Caco-2 (cell line): ENCODE data around the gene KMT2C. TPM values are rescaled to one million over a fixed set of nuclear protein-coding genes. Genes with fewer than 3 reads are reported as not detected.

Experiments used
- BruUV-seq: library from RNA; stranded (reverse); fragments of 400-500 nt; replicated peaks from 2 replicates; lab custom pipeline; 2021; lab: Mats Ljungman, UMichigan
- CTCF ChIA-PET: fragments of 300-600 bp; sonication (Branson Sonifier 250); formaldehyde crosslinking; loops from one replicate; lab custom pipeline; 2022; ENCODE audit warnings: antibody characterized with exemption; lab: Charles Lee
- POLR2A ChIA-PET: fragments of 300-600 bp; sonication (Branson Sonifier 250); formaldehyde crosslinking; loops from one replicate; lab custom pipeline; 2022; ENCODE audit warnings: antibody characterized with exemption; lab: Charles Lee
- DNase-seq, 2 experiments: peaks; one replicate each; pipeline versions ENCODE4 v3.0.0 to v3.0.0-alpha.2; 2020 to 2022
- H3K27me3 ChIP-seq: replicated peaks from 2 replicates; pipeline ENCODE4 v1.6.0; 2011; ENCODE audit warnings: low read length; ENCODE audit not compliant: control insufficient read depth, insufficient read depth
- H3K36me3 ChIP-seq: 2 replicates; pipeline ENCODE4 v1.5.1; 2011; ENCODE audit warnings: low read length; ENCODE audit not compliant: control insufficient read depth, insufficient read depth
- H3K4me1 ChIP-seq: fragments of 250-450 bp; sonication (Bioruptor Pico); 2 replicates; pipeline ENCODE4 v1.5.1; 2020; ENCODE audit warnings: mild to moderate bottlenecking
- H3K4me3 ChIP-seq: 2 replicates; pipeline ENCODE4 v1.5.1; 2011; ENCODE audit warnings: low read depth, mild to moderate bottlenecking, control low read depth, low read length
- H3K9me3 ChIP-seq: fragments of 250-450 bp; sonication (Bioruptor Pico); 2 replicates; pipeline ENCODE4 v1.5.1; 2020; ENCODE audit warnings: mild to moderate bottlenecking, moderate library complexity
- H3K27ac Mint-ChIP-seq: one replicate; pipeline ENCODE4 v1.8.0; 2022; ENCODE audit warnings: mixed read lengths; ENCODE audit not compliant: unreplicated experiment
- H3K27me3 Mint-ChIP-seq: one replicate; pipeline ENCODE4 v1.8.0; 2022; ENCODE audit warnings: mixed read lengths; ENCODE audit not compliant: insufficient read depth, unreplicated experiment
- H3K36me3 Mint-ChIP-seq: one replicate; pipeline ENCODE4 v1.8.0; 2022; ENCODE audit warnings: mild to moderate bottlenecking, mixed read lengths; ENCODE audit not compliant: insufficient read depth, unreplicated experiment
- H3K4me1 Mint-ChIP-seq: one replicate; pipeline ENCODE4 v1.8.0; 2022; ENCODE audit warnings: low read depth, mixed read lengths; ENCODE audit not compliant: unreplicated experiment
- H3K4me3 Mint-ChIP-seq: one replicate; pipeline ENCODE4 v1.8.0; 2022; ENCODE audit warnings: mild to moderate bottlenecking, moderate library complexity, mixed read lengths; ENCODE audit not compliant: unreplicated experiment
- H3K9me3 Mint-ChIP-seq: one replicate; pipeline ENCODE4 v1.8.0; 2022; ENCODE audit warnings: mixed read lengths; ENCODE audit not compliant: unreplicated experiment
- CTCF ChIP-seq, 2 experiments: fragments of 200-600 bp in 1 of 2; IDR thresholded peaks; 1 replicate in 1 of 2; 2 replicates in 1 of 2; pipeline versions ENCODE4 v1.5.1 to v1.8.0; 2011 to 2022; ENCODE audit warnings: antibody characterized with exemption in 1 of 2, control low read depth in 1 of 2, inconsistent platforms in 1 of 2, low read depth in 1 of 2, low read length in 1 of 2, mild to moderate bottlenecking in 1 of 2, moderate library complexity in 1 of 2; ENCODE audit not compliant: insufficient read depth in 1 of 2, severe bottlenecking in 1 of 2, unreplicated experiment in 1 of 2
- intact Hi-C: fragments of 100-400 bp; cut with micrococcal nuclease; formaldehyde crosslinking; loops from one replicate; pipeline ENCODE4 v1.10.0; 2022; ENCODE audit not compliant: unreplicated experiment
- total RNA-seq: library from RNA; stranded (reverse); gene quantifications from 2 replicates; pipeline ENCODE4 v1.2.3, GENCODE V29; 2022

The KMT2C gene
- total RNA-seq, 1 experiment from 2014 or later, result 59.5 TPM

GRCh38 chr7:152173372-152174070, 262.3 kb downstream of the KMT2C start:
- intact Hi-C loops, result no loop called here
- H3K27me3 Mint-ChIP-seq, result no peaks in the 10 kb centered on the region
- no TSS peak for BruUV-seq
- no peaks in the 10 kb centered on the region for H3K27me3 ChIP-seq
- TF ChIP-seq CTCF (IDR thresholded peaks at IDR 0.05; ENCODE audit: insufficient read depth in 1 of 2, low read depth in 1 of 2, low read length in 1 of 2, severe bottlenecking in 1 of 2, unreplicated experiment in 1 of 2), result no peak
- CTCF ChIA-PET, result no interaction called here
- H3K4me3 ChIP-seq, result no peak overlapping the region
- no peaks in the 10 kb centered on the region; the same call in 1 of the 2 replicates for H3K36me3 ChIP-seq
- no peaks in the 10 kb centered on the region for H3K9me3 ChIP-seq
- no peak overlapping the region for H3K4me3 Mint-ChIP-seq
- H3K9me3 Mint-ChIP-seq, result no peaks in the 10 kb centered on the region
- POLR2A ChIA-PET, result no interaction called here
- no peaks in the 10 kb centered on the region for H3K4me1 Mint-ChIP-seq
- no peak for DNase-seq
- H3K36me3 Mint-ChIP-seq, result peaks cover 39% of the 10 kb centered on the region
- H3K27ac Mint-ChIP-seq, result no peak overlapping the region
- H3K4me1 ChIP-seq, result no peaks in the 10 kb centered on the region

GRCh38 chr7:152162287-152162686, 273.5 kb downstream of the KMT2C start:
- H3K9me3 ChIP-seq, result no peaks in the 10 kb centered on the region
- H3K4me3 Mint-ChIP-seq, result no peak overlapping the region
- no peaks in the 10 kb centered on the region for H3K9me3 Mint-ChIP-seq
- peaks cover 4% of the 10 kb centered on the region for H3K36me3 ChIP-seq
- no peak for TF ChIP-seq CTCF (IDR thresholded peaks at IDR 0.05; ENCODE audit: insufficient read depth in 1 of 2, low read depth in 1 of 2, low read length in 1 of 2, severe bottlenecking in 1 of 2, unreplicated experiment in 1 of 2)
- no peaks in the 10 kb centered on the region for H3K27me3 Mint-ChIP-seq
- ChIA-PET POLR2A (no interaction called here), CTCF (no interaction called here)
- no peak for DNase-seq
- BruUV-seq, result no TSS peak
- no peaks in the 10 kb centered on the region for H3K4me1 ChIP-seq
- no peak overlapping the region for H3K4me3 ChIP-seq
- no peak overlapping the region for H3K27ac Mint-ChIP-seq
- no peaks in the 10 kb centered on the region for H3K4me1 Mint-ChIP-seq
- peaks cover 70% of the 10 kb centered on the region for H3K36me3 Mint-ChIP-seq
- H3K27me3 ChIP-seq, result no peaks in the 10 kb centered on the region
- intact Hi-C loops, result no loop called here

DNA sequence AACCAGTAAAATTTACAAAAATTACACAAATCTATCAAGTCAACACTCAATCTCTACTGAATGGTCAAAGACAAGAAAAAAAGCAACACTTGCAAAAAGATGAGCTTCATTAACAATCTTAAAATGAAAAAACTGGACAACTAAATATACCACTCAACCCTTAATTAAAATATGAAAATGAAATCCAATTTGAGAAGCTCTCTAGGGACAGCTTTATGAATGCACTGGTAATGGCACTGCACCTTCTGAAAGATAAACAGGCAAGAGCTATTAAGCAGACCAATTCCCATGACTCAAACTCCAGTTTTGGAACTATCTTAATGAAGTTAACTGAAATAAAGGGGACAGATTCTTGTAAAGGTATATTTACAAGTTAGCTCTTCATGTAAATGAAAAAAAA, 274.6 kb downstream of the KMT2C start:
- Histone ChIP-seq H3K27me3 (no peaks in the 10 kb centered on the region), H3K9me3 (no peaks in the 10 kb centered on the region), H3K4me1 (no peaks in the 10 kb centered on the region), H3K36me3 (peaks cover 5% of the 10 kb centered on the region), H3K4me3 (no peak overlapping the region)
- H3K4me3 Mint-ChIP-seq, result no peak overlapping the region
- no TSS peak for BruUV-seq
- DNase-seq, result no peak
- H3K9me3 Mint-ChIP-seq, result no peaks in the 10 kb centered on the region
- H3K27me3 Mint-ChIP-seq, result no peaks in the 10 kb centered on the region
- peaks cover 71% of the 10 kb centered on the region for H3K36me3 Mint-ChIP-seq
- CTCF ChIA-PET, result no interaction called here
- intact Hi-C loops, result no loop called here
- POLR2A ChIA-PET, result no interaction called here
- H3K4me1 Mint-ChIP-seq, result no peaks in the 10 kb centered on the region
- TF ChIP-seq CTCF (IDR thresholded peaks at IDR 0.05; ENCODE audit: insufficient read depth in 1 of 2, low read depth in 1 of 2, low read length in 1 of 2, severe bottlenecking in 1 of 2, unreplicated experiment in 1 of 2), result no peak
- H3K27ac Mint-ChIP-seq, result no peak overlapping the region
